OCI-LY1 (cell line): ENCODE data around the gene PADI4.

Experiments
- H2AFZ ChIP-seq: fragments of 200-600 bp; sonication (generic), shearing (Covaris generic); 2 replicates; pipeline ENCODE4 v1.6.0; 2014; ENCODE audit warnings: antibody characterized with exemption, mild to moderate bottlenecking, low read length
- H3F3A ChIP-seq: fragments of 200-600 bp; sonication (generic), shearing (Covaris generic); 2 replicates; pipeline ENCODE4 v1.6.0; 2014; ENCODE audit warnings: mild to moderate bottlenecking, antibody characterized with exemption, low read length, moderate library complexity; ENCODE audit not compliant: insufficient read depth
- H3K27ac ChIP-seq: fragments of 200-600 bp; sonication (generic); 2 replicates; pipeline ENCODE4 v1.5.1; 2014; ENCODE audit warnings: low read length, mixed run types, mild to moderate bottlenecking, low read depth; ENCODE audit not compliant: poor library complexity, severe bottlenecking
- H3K27me3 ChIP-seq: fragments of 200-600 bp; sonication (generic); 2 replicates; pipeline ENCODE4 v1.6.0; 2014; ENCODE audit warnings: antibody characterized with exemption, mild to moderate bottlenecking, low read length, moderate library complexity; ENCODE audit not compliant: insufficient read depth
- H3K36me3 ChIP-seq: fragments of 200-600 bp; sonication (generic); 2 replicates; pipeline ENCODE4 v1.6.1; 2014; ENCODE audit warnings: mild to moderate bottlenecking, antibody characterized with exemption, low read length, moderate library complexity, mixed read lengths; ENCODE audit not compliant: insufficient read depth
- H3K4me1 ChIP-seq: fragments of 200-600 bp; sonication (generic); 2 replicates; pipeline ENCODE4 v1.5.1; 2014; ENCODE audit warnings: mild to moderate bottlenecking, low read length, moderate library complexity; ENCODE audit not compliant: insufficient read depth, severe bottlenecking
- H3K4me2 ChIP-seq: fragments of 200-600 bp; sonication (generic), shearing (Covaris generic); 2 replicates; pipeline ENCODE4 v1.6.1; 2014; ENCODE audit warnings: low read length
- H3K4me3 ChIP-seq: fragments of 200-600 bp; sonication (generic); 2 replicates; pipeline ENCODE4 v1.5.1; 2014; ENCODE audit warnings: low read length, low read depth, mild to moderate bottlenecking, mixed read lengths; ENCODE audit not compliant: poor library complexity, severe bottlenecking
- H3K79me2 ChIP-seq: fragments of 200-600 bp; shearing (Covaris generic); 2 replicates; pipeline ENCODE4 v1.6.1; 2016; ENCODE audit warnings: mixed run types, low read length, mixed read lengths; ENCODE audit not compliant: insufficient read depth
- H3K9ac ChIP-seq: fragments of 200-600 bp; sonication (generic), shearing (Covaris generic); 2 replicates; pipeline ENCODE4 v1.6.1; 2014; ENCODE audit warnings: mild to moderate bottlenecking, low read length, mixed read lengths
- H3K9me2 ChIP-seq: fragments of 200-600 bp; sonication (generic), shearing (Covaris generic); 2 replicates; pipeline ENCODE4 v1.6.1; 2014; ENCODE audit warnings: low read depth, mild to moderate bottlenecking, low read length, mixed read lengths
- H3K9me3 ChIP-seq: fragments of 200-600 bp; shearing (Covaris generic); 2 replicates; pipeline ENCODE4 v1.6.1; 2014; ENCODE audit warnings: low read length, mixed read lengths
- H4K20me1 ChIP-seq: fragments of 200-600 bp; sonication (generic), shearing (Covaris generic); 2 replicates; pipeline ENCODE4 v1.6.0; 2016; ENCODE audit warnings: mild to moderate bottlenecking, low read length; ENCODE audit not compliant: insufficient read depth
- CTCF ChIP-seq: fragments of 200-600 bp; sonication (generic), shearing (Covaris generic); IDR thresholded peaks from 2 replicates; pipeline ENCODE4 v1.5.1; 2017; ENCODE audit warnings: mild to moderate bottlenecking, antibody characterized with exemption, low read length, moderate library complexity, mixed read lengths
- EZH2 ChIP-seq: fragments of 200-600 bp; sonication (generic), shearing (Covaris generic); IDR thresholded peaks from 2 replicates; pipeline ENCODE4 v1.8.0; 2017; ENCODE audit warnings: borderline replicate concordance, mixed run types, mild to moderate bottlenecking, antibody characterized with exemption, low read length, moderate library complexity, mixed read lengths

The PADI4 gene

GRCh38 chr1:17280894-17281293 lies 27.1 kb upstream of the PADI4 start:
- Histone ChIP-seq H3K79me2 (no peaks in the 10 kb centered on the region), H2AFZ (no peak overlapping the region), H3K4me1 (no peaks in the 10 kb centered on the region), H3K9me3 (no peaks in the 10 kb centered on the region), H3K27me3 (no peaks in the 10 kb centered on the region), H3K9me2 (no peaks in the 10 kb centered on the region), H3K4me2 (no peak overlapping the region), H3K9ac (no peak overlapping the region), H3K36me3 (no peaks in the 10 kb centered on the region), H3F3A (no peaks in the 10 kb centered on the region), H3K4me3 (no peak overlapping the region), H3K27ac (no peak overlapping the region), H4K20me1 (no peaks in the 10 kb centered on the region)
- TF ChIP-seq EZH2: no peak
- no peak for TF ChIP-seq CTCF

- H3K27ac ChIP-seq: no peak overlapping the region
- no peaks in the 10 kb centered on the region for H3K4me1 ChIP-seq
- H3K27me3 ChIP-seq: no peaks in the 10 kb centered on the region
- no peak overlapping the region for H3K9ac ChIP-seq
- no peaks in the 10 kb centered on the region for H4K20me1 ChIP-seq
- TF ChIP-seq EZH2: no peak
- no peak for TF ChIP-seq CTCF
- no peaks in the 10 kb centered on the region for H3K36me3 ChIP-seq
- no peaks in the 10 kb centered on the region for H3K9me3 ChIP-seq
- no peak overlapping the region for H3K4me3 ChIP-seq
- no peak overlapping the region for H2AFZ ChIP-seq
- no peaks in the 10 kb centered on the region for H3K79me2 ChIP-seq
- H3F3A ChIP-seq: no peaks in the 10 kb centered on the region
- H3K4me2 ChIP-seq: no peak overlapping the region
- H3K9me2 ChIP-seq: no peaks in the 10 kb centered on the region
Measured at GRCh38 chr1:17281775-17282181, 26.2 kb upstream of the PADI4 start.

GRCh38 chr1:17282836-17283235 lies 25.2 kb upstream of the PADI4 start:
- Histone ChIP-seq H2AFZ (no peak overlapping the region), H3K9me3 (no peaks in the 10 kb centered on the region), H3K4me1 (no peaks in the 10 kb centered on the region), H3K79me2 (no peaks in the 10 kb centered on the region), H3F3A (no peaks in the 10 kb centered on the region), H3K36me3 (no peaks in the 10 kb centered on the region), H3K9ac (no peak overlapping the region), H3K4me2 (no peak overlapping the region), H3K9me2 (no peaks in the 10 kb centered on the region), H3K4me3 (no peak overlapping the region), H3K27ac (no peak overlapping the region), H3K27me3 (no peaks in the 10 kb centered on the region), H4K20me1 (no peaks in the 10 kb centered on the region)
- TF ChIP-seq CTCF: no peak
- no peak for TF ChIP-seq EZH2
